IPS-18a (cell line): Measurements from ENCODE around the gene PITPNC1.

Experiments
- H3K27ac ChIP-seq: one replicate; pipeline ENCODE4 v1.5.1; 2013; ENCODE audit warnings: low read length
- H3K27me3 ChIP-seq: one replicate; pipeline ENCODE4 v1.6.1; 2013; ENCODE audit warnings: mild to moderate bottlenecking, low read length; ENCODE audit not compliant: control insufficient read depth, insufficient read depth
- H3K36me3 ChIP-seq: one replicate; pipeline ENCODE4 v1.6.1; 2013; ENCODE audit warnings: low read depth, low read length; ENCODE audit not compliant: control insufficient read depth
- H3K4me1 ChIP-seq: one replicate; pipeline ENCODE4 v1.6.1; 2013; ENCODE audit warnings: low read depth, low read length; ENCODE audit not compliant: control insufficient read depth
- H3K4me3 ChIP-seq: one replicate; pipeline ENCODE4 v1.5.1; 2013; ENCODE audit warnings: low read length
- H3K9ac ChIP-seq: one replicate; pipeline ENCODE4 v1.6.1; 2013; ENCODE audit warnings: mild to moderate bottlenecking, low read length, moderate library complexity
- H3K9me3 ChIP-seq: one replicate; pipeline ENCODE4 v1.6.1; 2013; ENCODE audit warnings: low read depth, low read length; ENCODE audit not compliant: control insufficient read depth

The PITPNC1 gene

GRCh38 chr17:67588326-67588725, 211.2 kb downstream of the PITPNC1 start:
- H3K9ac ChIP-seq: no peak overlapping the region
- no peaks in the 10 kb centered on the region for H3K27me3 ChIP-seq
- H3K27ac ChIP-seq: no peak overlapping the region
- H3K4me1 ChIP-seq: no peaks in the 10 kb centered on the region
- no peaks in the 10 kb centered on the region for H3K36me3 ChIP-seq
- no peak overlapping the region for H3K4me3 ChIP-seq
- no peaks in the 10 kb centered on the region for H3K9me3 ChIP-seq

GRCh38 chr17:67594115-67594880, 217.2 kb downstream of the PITPNC1 start:
- Histone ChIP-seq H3K27me3 (no peaks in the 10 kb centered on the region), H3K4me1 (no peaks in the 10 kb centered on the region), H3K36me3 (no peaks in the 10 kb centered on the region), H3K4me3 (no peak overlapping the region), H3K9ac (no peak overlapping the region), H3K27ac (no peak overlapping the region), H3K9me3 (no peaks in the 10 kb centered on the region)

GRCh38 chr17:67600408-67600807, 223.3 kb downstream of the PITPNC1 start:
- no peaks in the 10 kb centered on the region for H3K4me1 ChIP-seq
- no peak overlapping the region for H3K9ac ChIP-seq
- H3K4me3 ChIP-seq: no peak overlapping the region
- H3K36me3 ChIP-seq: no peaks in the 10 kb centered on the region
- no peaks in the 10 kb centered on the region for H3K27me3 ChIP-seq
- H3K9me3 ChIP-seq: no peaks in the 10 kb centered on the region
- H3K27ac ChIP-seq: no peak overlapping the region

- no peak overlapping the region for H3K4me3 ChIP-seq
- no peak overlapping the region for H3K27ac ChIP-seq
- no peaks in the 10 kb centered on the region for H3K4me1 ChIP-seq
Measured at GRCh38 chr17:67601897-67602296, 224.8 kb downstream of the PITPNC1 start.

GRCh38 chr17:67602444-67602843, 225.4 kb downstream of the PITPNC1 start:
- H3K4me1 ChIP-seq: no peaks in the 10 kb centered on the region
- no peak overlapping the region for H3K4me3 ChIP-seq
- no peaks in the 10 kb centered on the region for H3K36me3 ChIP-seq
- no peaks in the 10 kb centered on the region for H3K27me3 ChIP-seq
- no peaks in the 10 kb centered on the region for H3K9me3 ChIP-seq
- no peak overlapping the region for H3K27ac ChIP-seq
- H3K9ac ChIP-seq: no peak overlapping the region

More at GRCh38 chr17:67601897-67602296, 224.8 kb downstream of the PITPNC1 start:
- Histone ChIP-seq H3K27me3 (no peaks in the 10 kb centered on the region), H3K36me3 (no peaks in the 10 kb centered on the region), H3K9ac (no peak overlapping the region), H3K9me3 (no peaks in the 10 kb centered on the region)

- no peak overlapping the region for H3K9ac ChIP-seq
- H3K36me3 ChIP-seq: no peaks in the 10 kb centered on the region
- H3K27me3 ChIP-seq: no peaks in the 10 kb centered on the region
- no peak overlapping the region for H3K4me3 ChIP-seq
- no peaks in the 10 kb centered on the region for H3K9me3 ChIP-seq
- no peaks in the 10 kb centered on the region for H3K4me1 ChIP-seq
- no peak overlapping the region for H3K27ac ChIP-seq
Measured at GRCh38 chr17:67602974-67603373, 225.9 kb downstream of the PITPNC1 start.

GRCh38 chr17:67605256-67605912, 228.3 kb downstream of the PITPNC1 start:
- no peak overlapping the region for H3K4me3 ChIP-seq
- no peak overlapping the region for H3K9ac ChIP-seq
- no peaks in the 10 kb centered on the region for H3K9me3 ChIP-seq
- no peaks in the 10 kb centered on the region for H3K4me1 ChIP-seq
- no peak overlapping the region for H3K27ac ChIP-seq
- H3K27me3 ChIP-seq: no peaks in the 10 kb centered on the region
- no peaks in the 10 kb centered on the region for H3K36me3 ChIP-seq

- no peak overlapping the region for H3K27ac ChIP-seq
- H3K4me3 ChIP-seq: no peak overlapping the region
- no peak overlapping the region for H3K9ac ChIP-seq
- H3K9me3 ChIP-seq: no peaks in the 10 kb centered on the region
- H3K27me3 ChIP-seq: no peaks in the 10 kb centered on the region
- H3K4me1 ChIP-seq: no peaks in the 10 kb centered on the region
- no peaks in the 10 kb centered on the region for H3K36me3 ChIP-seq
Measured at GRCh38 chr17:67606471-67606870, 229.4 kb downstream of the PITPNC1 start.

- Histone ChIP-seq H3K27ac (no peak overlapping the region), H3K9me3 (no peaks in the 10 kb centered on the region), H3K4me1 (no peaks in the 10 kb centered on the region), H3K36me3 (no peaks in the 10 kb centered on the region), H3K9ac (no peak overlapping the region), H3K27me3 (no peaks in the 10 kb centered on the region), H3K4me3 (no peak overlapping the region)
Measured at GRCh38 chr17:67606896-67607604, 230.0 kb downstream of the PITPNC1 start.

- H3K36me3 ChIP-seq: no peaks in the 10 kb centered on the region
- no peaks in the 10 kb centered on the region for H3K9me3 ChIP-seq
- no peaks in the 10 kb centered on the region for H3K27me3 ChIP-seq
- no peaks in the 10 kb centered on the region for H3K4me1 ChIP-seq
- H3K4me3 ChIP-seq: no peak overlapping the region
- no peak overlapping the region for H3K27ac ChIP-seq
- no peak overlapping the region for H3K9ac ChIP-seq
Measured at GRCh38 chr17:67610061-67610460, 233.0 kb downstream of the PITPNC1 start.

GRCh38 chr17:67613961-67614360, 236.9 kb downstream of the PITPNC1 start:
- H3K4me3 ChIP-seq: no peak overlapping the region
- H3K27ac ChIP-seq: no peak overlapping the region
- no peak overlapping the region for H3K9ac ChIP-seq
- H3K36me3 ChIP-seq: no peaks in the 10 kb centered on the region
- no peaks in the 10 kb centered on the region for H3K27me3 ChIP-seq
- no peaks in the 10 kb centered on the region for H3K9me3 ChIP-seq
- H3K4me1 ChIP-seq: no peaks in the 10 kb centered on the region
